HG03280 (cell line): ENCODE data around the gene SAMD10.
"Not testable (repeated sequence)": the region's sequence is repeated elsewhere in the genome, so short reads cannot be mapped to it uniquely, and the experiment has no call there.

ENCODE experiments used
- ATAC-seq: cut with Tn5 transposase; IDR thresholded peaks from one replicate; pipeline ENCODE4 v1.9.1; 2021; ENCODE audit warnings: mild to moderate bottlenecking, moderate library complexity; ENCODE audit not compliant: unreplicated experiment

SAMD10 gene

DNA sequence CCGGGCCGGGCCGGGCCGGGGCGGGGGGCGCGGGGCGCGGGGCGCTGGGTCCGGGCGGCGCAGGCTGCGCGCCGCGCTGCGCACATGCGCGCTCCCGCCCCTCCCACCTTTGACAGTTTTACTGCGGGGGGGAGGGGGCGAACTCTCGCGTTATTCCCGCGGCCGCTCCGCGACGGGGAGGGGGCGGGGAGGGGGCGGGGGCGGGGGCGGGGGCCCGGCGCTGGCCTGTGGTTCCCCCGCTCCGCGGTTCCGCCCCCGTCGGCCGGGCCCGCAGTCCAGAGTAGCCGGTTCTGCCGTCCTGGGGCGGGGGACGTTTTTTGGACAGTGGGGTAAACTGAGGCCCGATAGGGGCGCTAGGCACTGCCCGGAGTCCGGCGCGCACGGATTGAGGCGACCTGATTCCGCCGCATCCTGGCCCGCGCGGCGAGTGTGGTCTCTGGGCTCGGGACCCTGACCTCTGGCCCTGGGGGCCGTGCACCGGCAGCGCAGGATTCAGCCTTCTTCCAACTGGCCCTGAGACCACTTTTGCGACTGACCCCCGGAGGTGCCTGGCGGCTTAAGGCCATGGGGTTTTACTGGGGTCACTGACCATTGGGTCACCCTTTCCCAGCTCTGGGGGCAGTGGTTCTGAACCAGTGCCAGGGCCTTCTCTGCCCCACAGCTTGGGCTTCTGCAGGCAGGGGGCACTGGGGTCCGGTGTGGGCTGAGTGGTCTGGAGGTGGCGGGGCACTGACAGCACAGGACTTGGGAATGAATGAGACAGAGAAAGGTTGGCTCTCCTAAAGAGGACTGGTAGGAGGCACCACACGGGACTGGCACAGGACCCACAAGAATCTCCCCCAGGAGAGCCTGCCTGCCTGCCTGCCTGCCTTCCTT, 9.4 kb downstream of the SAMD10 start, which contains the start of gene ZNF512B:
ZNF512B (minus strand) TSS at position 93 of the 876 bp plus-strand sequence. CDS start 1,980 bp downstream, outside the sequence.
- no peak for ATAC-seq

DNA sequence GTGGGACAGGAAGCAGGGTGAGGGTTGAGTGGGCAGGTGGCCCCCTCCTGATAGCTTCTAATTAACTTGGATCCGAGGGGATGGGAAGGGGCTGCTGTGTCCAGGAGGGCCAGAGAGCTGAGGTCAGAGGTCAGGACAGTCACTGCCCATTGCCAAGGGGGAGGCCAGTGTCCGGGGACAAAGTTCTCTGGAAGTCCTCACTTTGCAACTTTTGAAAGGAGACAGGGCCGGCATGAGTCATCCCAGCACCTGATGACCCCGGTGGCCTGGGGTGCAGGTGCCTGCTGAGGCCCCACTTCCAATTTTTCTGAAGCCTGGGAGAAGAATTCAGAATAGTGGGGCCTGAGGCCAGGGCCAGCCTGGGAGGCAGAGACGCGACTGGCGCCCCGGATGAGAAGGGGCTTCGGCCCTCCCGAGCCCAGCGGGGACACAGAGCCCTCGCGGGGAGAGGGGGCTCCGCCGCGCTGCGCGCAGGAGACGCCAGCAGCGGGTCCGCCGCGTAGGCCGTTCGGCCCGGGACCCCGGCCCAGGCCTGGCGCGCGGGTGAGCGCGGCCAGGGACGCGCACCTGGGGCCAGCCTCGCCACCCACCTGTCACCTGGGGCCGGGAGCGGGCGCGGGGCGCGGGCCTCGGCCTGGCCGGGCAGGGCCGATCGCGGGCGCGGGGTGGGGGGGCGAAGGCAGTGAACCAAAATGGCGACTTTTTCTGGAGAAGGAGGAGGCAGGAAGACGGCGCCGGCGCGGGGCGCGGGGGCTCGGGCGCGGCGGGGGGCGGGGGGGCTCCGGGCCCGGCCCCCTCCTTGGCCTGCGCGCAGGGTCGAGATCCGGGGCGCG, 10.3 kb downstream of the SAMD10 start:
- ATAC-seq: no peak

DNA sequence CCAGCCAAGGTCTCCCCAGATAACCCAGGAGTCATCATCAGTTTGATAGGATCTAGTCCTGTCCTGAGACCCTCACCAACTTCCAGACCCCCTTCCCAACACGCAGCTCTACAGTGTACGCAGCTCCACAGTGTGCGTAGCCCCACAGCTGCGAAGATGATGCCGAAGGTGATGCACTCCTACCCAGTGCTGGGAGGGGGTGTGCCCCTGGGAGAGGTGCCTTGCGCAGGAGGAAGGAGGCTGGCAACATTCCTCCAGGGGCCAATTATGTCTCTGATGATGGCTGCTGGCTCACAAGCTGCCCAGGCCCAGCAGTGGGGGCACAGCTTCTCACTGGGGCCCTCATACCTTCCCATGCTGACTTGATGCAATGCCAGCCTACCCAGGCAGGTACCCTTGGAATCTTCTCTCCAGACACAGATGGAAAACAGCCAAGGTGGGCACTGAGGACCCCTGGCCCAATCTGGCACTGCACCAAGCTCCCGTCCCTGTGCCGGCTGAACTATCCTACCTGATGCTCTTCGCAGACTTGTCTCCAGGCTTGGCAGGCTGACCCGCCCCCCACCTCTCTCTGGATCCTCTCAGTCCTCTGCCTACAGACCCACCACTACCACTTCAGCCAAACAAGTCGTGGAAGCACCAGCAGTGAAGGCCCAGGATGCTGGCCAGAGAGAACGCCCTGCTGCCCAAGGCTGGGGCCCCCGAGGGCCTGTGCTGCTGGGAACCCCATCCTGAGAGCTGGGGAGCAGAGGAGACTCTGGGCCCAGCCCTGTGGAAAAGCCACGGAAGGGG, 11.1 kb downstream of the SAMD10 start:
- no peak for ATAC-seq

DNA sequence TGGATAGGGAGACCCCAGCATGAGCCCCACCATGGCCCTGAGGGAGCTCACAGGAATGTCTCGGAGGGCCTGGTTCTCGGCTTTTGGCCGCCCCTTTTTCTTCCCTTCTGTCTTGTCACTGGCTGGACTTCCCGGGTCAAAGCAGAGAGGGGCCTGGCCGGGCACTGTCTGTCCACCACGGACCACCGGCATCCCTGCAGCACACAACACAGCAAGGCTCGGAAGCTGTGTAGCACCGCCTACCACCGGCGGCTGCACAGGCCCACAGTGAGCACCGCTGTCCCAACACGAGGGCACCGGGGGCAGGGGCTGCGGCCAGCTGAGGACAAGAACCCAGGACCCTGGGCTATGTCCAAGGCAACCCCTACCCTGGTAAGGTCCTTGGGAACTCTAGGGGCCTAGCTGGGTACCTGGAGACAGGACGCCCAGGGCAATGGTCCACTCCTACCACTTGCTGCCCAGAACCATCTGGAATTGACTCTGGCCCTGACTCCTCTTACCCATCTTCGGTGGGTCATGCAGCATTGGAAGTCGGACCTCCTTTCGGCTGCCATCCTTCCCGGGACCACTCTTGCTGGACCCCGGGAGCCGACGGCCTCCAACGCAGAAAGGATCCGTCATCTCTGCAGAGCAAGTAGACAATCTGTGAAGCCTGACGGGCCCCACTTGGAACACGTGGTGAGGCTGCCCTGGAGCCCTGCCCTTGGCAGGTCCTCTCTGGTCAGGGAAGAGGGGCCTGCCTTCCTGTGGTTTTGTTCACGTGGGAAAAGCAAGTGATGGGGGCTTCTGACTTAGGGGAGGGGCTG, 11.9 kb downstream of the SAMD10 start:
- no peak for ATAC-seq

DNA sequence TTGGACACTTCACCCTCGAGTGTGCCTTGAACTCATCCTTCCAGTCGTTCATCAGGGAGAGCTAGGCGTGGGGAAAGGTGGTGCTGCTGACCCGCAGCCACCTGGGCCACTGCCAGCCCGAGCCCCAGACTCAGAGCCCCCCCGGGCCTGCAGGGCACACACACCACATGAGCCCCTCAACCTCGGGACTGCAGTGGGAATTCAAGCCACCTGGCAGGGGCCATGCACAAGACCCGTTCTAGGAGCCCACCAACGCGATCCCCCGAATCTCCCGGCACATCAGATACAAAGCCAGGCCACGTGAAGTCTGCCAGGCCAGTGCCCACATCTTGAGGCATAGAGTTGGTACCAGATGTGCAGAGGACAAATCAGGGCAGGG, 12.5 kb downstream of the SAMD10 start:
- ATAC-seq: no peak

DNA sequence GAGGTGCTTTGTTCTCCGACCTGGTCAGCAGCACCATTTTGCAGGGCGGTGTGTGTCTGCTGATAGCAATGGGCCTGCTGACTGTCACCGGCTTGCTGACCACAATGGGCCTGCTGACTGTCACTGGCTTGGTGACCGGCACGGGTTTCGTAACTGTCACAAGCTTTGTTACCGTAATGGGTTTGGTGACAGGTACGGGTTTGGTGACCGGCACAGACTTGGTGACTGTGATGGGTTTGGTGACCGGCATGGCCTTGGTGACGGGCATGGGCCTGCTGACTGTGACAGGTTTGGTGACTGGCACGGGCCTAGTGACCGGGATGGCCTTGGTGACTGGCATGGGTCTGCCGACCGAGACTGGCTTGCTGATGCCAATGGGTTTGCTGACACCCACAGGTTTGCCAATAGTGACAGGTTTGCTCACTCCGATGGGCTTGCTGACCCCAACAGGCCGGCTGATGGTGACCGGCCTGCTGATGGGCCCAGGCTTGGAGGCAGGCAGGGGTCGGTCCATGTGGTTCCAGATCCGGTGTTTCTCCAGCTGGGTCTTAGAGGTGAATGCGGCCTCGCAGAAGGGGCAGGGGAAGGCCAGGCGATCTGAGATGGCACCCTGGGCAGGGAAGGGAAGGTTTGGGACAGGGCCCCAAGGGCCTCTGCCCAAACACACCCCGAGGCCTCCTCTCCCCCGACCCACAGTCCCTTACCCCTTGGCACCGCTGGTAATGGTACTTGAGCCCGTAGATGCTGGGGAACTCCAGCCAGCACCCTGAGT, 13.1 kb downstream of the SAMD10 start:
- ATAC-seq: no peak

DNA sequence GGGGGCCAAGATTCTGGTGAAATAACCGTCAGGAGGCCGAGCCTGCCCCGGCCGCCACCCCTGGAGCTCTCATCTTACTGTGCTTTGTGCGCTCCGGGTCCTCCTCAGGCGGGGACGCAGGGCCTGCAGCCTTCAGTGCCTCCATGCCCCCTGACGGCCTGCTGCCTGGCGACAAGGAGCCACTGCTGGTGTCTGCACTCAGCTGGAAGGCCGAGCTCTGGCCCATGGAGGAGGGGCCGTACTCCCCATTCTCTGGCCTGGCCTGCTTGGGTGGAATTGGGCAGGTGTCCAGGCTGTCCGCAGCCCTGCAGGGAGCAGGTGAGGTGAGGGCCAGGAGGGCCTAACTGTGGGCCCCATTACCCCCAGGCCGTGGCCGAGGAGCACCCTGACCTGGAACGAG, 15.0 kb downstream of the SAMD10 start:
- no peak for ATAC-seq

DNA sequence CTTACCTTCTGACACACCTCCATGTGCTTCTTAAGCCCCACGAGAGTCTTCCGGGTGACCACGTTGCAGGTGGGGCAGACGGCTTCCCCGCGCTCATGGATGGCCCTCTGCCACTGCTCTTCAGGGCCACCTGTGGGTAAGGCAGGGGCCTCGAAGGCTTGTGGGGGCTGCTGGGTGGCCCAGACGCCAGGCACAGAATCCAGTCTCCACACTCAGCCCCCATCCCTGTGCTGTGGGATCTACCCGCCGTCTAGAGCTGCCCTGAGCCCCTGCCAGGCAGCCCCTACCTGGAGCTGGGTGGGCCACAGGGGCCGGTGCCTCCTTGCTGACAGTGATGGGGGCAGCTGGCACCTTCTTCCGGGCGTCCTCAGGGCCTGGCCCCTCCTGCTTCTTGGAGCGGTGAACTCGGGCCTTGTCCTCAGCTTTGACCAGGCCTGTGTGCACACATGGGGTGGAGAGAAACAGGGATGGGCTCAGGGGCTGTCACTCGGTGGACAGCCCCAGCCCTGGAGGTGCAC, 15.6 kb downstream of the SAMD10 start:
- ATAC-seq: no peak

DNA sequence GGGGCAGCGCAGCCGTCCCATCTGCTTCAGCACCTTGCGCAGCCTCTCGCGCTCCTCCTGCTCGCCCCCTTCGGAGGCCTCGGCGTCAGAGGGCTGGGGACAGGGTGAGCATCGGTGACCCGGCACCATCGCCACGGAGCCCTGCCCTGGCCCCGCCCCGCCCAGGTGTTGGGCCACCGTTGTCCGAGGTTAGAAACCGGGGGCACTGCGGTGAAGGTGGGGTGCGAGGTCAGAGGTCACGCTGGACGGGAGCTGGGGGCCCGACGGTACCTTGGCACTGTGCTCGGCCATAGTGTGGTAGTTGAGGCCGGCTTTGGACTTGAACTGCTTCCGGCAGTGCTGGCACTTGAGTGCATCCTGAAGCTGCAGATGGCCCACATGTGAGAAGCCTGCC, 16.1 kb downstream of the SAMD10 start:
- no peak for ATAC-seq

DNA sequence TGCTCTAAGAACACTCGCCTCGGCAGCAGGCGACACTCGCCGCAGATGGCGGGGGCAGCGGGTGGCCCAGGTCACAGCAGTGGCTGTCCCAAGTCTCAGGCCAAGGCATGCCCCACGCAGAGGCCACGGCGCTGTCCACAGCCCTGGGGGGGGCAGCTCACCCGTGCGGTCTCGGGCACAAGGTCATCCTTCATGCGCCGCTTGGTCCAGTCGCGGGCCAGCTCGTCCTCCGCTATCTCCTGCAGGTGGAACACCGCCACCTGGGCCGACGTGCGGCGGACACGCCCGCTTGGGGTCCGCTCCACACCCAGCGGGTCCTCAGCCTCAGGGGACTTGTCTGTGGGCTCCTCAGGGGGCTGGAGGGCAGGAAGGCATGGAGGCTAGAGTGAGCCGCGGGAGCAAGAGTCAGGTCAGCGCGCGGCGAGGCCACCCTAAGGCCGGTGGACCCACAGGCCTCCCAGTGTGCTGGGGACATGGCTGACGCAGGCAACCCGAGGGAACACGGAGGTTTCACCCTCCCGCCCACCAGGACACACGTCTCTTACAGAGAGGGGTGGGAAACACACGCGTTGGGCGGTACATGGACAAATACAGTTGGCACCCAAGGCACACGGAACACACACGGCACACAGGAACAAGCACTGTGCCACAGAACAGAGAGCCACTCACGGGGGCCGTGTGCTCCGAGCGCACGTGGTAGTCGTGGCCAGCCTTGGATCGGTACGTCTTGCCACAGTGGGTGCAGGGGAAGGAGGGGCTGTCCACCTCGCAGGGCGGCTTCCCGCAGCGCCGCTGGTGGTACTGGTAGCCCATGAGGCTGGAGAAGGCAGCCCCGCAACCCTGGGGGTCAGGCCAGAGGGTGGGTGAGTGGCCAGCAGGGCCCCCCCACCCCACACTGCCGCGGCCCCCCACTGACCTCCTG, 16.8 kb downstream of the SAMD10 start:
- ATAC-seq: no peak

DNA sequence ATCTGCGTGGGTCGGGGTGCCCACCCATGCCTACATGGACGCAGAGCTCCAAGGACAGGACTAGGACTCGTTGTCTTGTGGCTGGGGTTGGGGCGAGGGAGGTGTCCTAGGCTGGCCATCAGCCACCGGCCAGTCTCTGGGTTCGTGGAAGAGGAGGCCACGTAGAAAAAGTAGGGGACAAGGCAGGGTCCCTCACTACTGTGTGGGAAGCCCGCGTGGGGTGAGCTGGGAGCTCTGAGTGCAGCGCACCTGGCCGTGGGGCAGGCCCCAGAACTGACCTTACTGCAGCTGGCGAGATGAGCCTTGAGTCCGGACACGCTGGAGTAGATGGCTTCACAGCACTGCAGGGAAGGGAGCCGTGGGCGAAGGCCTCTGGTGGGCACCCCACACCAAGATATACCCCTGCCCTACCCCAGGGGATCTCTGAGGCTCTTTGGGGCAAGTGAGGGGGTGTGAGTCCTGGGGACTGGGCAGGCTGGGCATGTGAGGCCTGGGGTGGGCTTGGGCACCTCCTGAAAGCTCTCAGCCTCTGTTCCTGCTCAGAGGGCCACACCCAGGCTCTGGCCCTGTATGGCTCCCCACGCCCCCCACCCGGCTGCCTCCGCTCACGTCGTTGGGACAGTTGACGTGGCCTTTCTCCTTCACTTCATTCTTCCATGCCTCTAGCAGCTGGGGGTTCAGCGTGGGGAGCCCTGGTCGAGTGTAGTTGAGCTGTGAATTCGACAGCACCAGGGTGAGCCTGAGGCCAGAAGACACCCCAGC, 17.6 kb downstream of the SAMD10 start:
- no peak for ATAC-seq

DNA sequence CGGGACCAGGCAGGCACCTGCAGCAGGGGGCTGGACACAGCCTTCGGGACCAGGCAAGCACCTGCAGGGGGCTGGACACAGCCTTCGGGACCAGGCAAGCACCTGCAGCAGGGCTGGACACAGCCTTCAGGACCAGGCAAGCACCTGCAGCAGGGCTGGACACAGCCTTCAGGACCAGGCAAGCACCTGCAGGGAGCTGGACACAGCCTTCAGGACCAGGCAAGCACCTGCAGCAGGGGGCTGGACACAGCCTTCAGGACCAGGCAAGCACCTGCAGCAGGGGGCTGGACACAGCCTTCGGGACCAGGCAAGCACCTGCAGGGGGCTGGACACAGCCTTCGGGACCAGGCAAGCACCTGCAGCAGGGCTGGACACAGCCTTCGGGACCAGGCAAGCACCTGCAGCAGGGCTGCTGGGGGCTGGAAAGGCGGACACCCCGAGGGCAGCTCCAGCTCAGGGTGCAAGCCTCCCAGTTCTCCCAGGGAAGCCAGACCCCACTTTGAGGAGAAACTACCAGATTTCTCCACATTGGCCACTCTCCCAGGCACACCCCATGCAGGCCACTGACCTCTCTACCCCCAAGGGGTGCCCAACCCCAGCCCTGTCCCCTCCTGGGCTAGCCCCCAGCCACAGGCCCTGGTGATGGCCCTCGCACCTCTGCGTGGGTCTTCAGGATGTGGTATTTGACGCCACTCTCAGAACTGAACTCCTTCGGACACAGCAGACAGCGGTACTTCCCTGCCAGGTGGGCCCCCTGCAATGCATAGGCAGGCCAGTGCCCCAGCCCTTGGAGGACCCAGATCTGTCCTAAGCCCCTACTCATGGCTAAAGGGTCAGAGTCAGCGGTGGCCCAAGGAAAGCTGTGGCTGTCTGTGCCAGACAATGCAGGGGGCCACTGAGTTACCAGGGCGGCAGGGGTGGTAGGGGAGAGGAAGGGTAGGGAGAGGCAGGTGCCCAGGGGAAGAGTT, 18.5 kb downstream of the SAMD10 start:
- ATAC-seq: not testable (repeated sequence)

DNA sequence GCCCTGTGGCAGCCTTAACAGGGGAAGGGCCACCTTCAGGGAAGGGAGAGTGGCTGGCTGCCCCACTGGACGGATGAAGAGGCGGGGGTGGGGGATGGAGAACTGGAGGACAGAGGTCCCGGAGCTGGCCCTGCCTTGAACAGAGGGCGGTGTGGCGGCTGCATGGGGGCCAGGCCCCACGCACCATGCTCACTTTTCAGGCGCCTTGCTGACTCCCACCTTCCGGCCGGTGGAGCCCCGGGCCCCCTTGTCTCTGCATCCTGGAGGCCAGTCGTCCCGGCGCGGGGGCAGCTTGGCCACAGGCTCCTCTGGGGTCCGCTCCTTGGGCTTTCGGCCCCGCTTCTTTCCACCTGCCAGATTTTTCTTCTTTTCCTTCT, 19.8 kb downstream of the SAMD10 start:
- ATAC-seq: no peak

DNA sequence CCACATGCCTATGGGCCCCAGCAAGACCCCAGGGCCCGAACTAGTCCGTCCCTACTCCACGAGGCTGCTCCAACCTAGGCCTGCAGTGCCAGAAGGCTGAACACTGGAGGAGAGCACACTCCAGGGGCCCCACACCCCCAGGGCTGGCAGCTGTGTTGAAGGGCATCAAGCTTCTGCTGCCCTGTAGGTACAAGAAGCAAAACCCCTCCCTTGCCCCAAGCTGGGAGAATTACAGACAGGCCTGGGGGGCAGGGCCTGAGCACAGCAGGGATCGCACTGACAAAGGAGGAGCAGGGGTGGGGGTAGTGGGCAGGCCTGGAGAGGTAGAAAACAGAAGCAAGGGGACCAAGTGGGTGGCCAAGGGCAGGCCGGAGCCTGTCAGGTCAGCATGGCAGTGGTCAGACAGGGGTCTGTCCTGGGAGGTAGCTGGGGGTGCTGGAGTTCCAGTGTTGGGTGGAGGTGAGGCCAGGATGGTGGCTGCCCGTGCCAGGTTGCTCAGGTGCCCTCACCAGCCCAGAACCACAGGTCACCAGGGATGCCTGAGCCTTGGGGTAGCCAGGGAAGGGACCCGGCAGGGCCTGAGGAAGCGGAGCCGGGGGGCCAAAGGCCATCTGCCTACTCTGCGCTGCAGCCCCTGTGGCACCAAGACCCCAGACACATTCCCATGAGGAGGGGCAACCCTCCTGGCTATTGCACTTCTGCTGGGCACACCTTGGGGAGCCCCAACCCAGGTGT, 20.3 kb downstream of the SAMD10 start:
- ATAC-seq: no peak

DNA sequence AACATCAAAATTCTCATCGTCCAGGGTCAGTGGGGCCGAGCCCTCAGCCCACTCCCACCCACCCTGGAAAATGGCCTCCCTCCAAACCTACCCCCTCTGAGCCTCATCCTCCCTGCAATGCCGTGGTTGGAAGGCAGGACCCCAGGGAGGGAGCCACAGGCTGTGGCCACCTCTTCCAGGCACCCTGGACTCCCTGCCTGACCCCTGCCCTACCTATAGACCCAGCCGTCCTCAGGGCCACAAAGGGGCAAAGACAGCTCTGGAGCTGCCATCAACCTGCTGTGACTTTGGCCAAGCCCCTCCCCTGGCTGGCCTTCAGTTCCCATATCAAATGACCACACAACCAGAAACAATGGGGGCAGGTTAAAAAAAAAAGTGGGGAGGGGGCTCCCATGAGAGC, 21.0 kb downstream of the SAMD10 start:
- no peak for ATAC-seq
